Lung (tissue), 12 donors: ENCODE data around the gene TNK2. TPM values are rescaled to one million over a fixed set of nuclear protein-coding genes. Genes with fewer than 3 reads are reported as not detected.

Source experiments
- ATAC-seq: fragments of 200-7000 bp; cut with Tn5 transposase; one replicate; pipeline ENCODE4 v1.9.1; 2020; ENCODE audit warnings: moderate number of reproducible peaks; ENCODE audit not compliant: insufficient read depth, low FRiP score
- DNase-seq, 3 donors: peaks; one replicate each; pipeline ENCODE4 v3.0.0-alpha.2; 2013 to 2017
- H3K27ac ChIP-seq, 2 donors: one replicate each; pipeline ENCODE4 v1.5.1; 2013; ENCODE audit warnings: mild to moderate bottlenecking in 2 of 2, moderate library complexity in 2 of 2, control low read depth in 1 of 2, inconsistent platforms in 1 of 2, low read depth in 1 of 2, low read length in 1 of 2
- H3K27me3 ChIP-seq, 3 donors: one replicate each; pipeline ENCODE4 v1.5.1; 2013; ENCODE audit warnings: low read length in 2 of 3; ENCODE audit not compliant: control insufficient read depth in 3 of 3, insufficient read depth in 3 of 3
- H3K36me3 ChIP-seq, 4 donors: one replicate each; pipeline ENCODE4 v1.5.1; 2013; ENCODE audit warnings: low read length in 4 of 4, mild to moderate bottlenecking in 1 of 4, moderate library complexity in 1 of 4; ENCODE audit not compliant: control insufficient read depth in 4 of 4, insufficient read depth in 4 of 4
- H3K4me1 ChIP-seq, 5 donors: one replicate each; pipeline ENCODE4 v1.5.1; 2013; ENCODE audit warnings: low read length in 5 of 5, mild to moderate bottlenecking in 2 of 5, moderate library complexity in 1 of 5; ENCODE audit not compliant: control insufficient read depth in 5 of 5, insufficient read depth in 5 of 5
- H3K4me3 ChIP-seq: one replicate; pipeline ENCODE4 v1.5.1; 2013; ENCODE audit warnings: mild to moderate bottlenecking, control low read depth, moderate library complexity
- H3K9ac ChIP-seq, 2 donors: one replicate each; pipeline ENCODE4 v1.5.1; 2013; ENCODE audit warnings: low read length in 2 of 2, control low read depth in 1 of 2; ENCODE audit not compliant: insufficient read depth in 1 of 2
- H3K9me3 ChIP-seq, 4 donors: one replicate each; pipeline ENCODE4 v1.5.1; 2013; ENCODE audit warnings: low read length in 3 of 4, mild to moderate bottlenecking in 1 of 4, moderate library complexity in 1 of 4; ENCODE audit not compliant: control insufficient read depth in 4 of 4, insufficient read depth in 3 of 4
- CTCF ChIP-seq: IDR thresholded peaks from 2 replicates; pipeline ENCODE4 v1.5.1; 2012; ENCODE audit warnings: mild to moderate bottlenecking; ENCODE audit errors: control extremely low read depth, extremely low read depth
- WGBS, 2 donors: extraction: QIAGEN DNeasy Blood & Tissue Kit; methylation state at CpG; one replicate each; pipeline ENCODE4 v1.1.7; 2013; 5-methylcytosine and 5-hydroxymethylcytosine counted together
- polyA plus RNA-seq, 2 donors: library from polyadenylated mRNA; stranded (reverse); fragments of 200-250 nt; gene quantifications; one replicate each; pipeline ENCODE4 v1.2.1, GENCODE V29; 2013
- total RNA-seq, 2 donors: library from RNA; depleted of rRNA in 1 of 2; stranded (reverse); fragments of >200 nt in 1 of 2; gene quantifications; one replicate each; pipeline ENCODE4 v1.2.1, GENCODE V29; 2014 to 2021
- donor health status: control.
- donor health status: control.
- donor health status: Bipolar disorder and iron deficiency.
- donor health status: healthy.
- donor health status: DM: yes; HTN: yes; CAD: no.

TNK2 gene
- total and polyA plus RNA-seq, 4 donors = 15.0 to 63.5 (median 35.6) TPM

GRCh38 chr3:195889870-195890295 lies 18.5 kb downstream of the TNK2 start:
- no peak overlapping the region for H3K27ac ChIP-seq
- peaks cover 0 to 5% (median 4%) of the 10 kb centered on the region in 4 donors for H3K36me3 ChIP-seq
- H3K9ac ChIP-seq = no peak overlapping the region
- DNase-seq (peak in 1 of 3 donors; percentile 41), ATAC-seq (no peak)
- no peaks in the 10 kb centered on the region for H3K9me3 ChIP-seq
- H3K4me1 ChIP-seq = peaks cover 3 to 58% (median 33%) of the 10 kb centered on the region in 5 donors
- H3K4me3 ChIP-seq = no peak overlapping the region
- no peaks in the 10 kb centered on the region for H3K27me3 ChIP-seq
- no peak for TF ChIP-seq CTCF
- 55 to 66% methylated on average over 8 of the region's 8 CpGs for WGBS, 2 donors

DNA sequence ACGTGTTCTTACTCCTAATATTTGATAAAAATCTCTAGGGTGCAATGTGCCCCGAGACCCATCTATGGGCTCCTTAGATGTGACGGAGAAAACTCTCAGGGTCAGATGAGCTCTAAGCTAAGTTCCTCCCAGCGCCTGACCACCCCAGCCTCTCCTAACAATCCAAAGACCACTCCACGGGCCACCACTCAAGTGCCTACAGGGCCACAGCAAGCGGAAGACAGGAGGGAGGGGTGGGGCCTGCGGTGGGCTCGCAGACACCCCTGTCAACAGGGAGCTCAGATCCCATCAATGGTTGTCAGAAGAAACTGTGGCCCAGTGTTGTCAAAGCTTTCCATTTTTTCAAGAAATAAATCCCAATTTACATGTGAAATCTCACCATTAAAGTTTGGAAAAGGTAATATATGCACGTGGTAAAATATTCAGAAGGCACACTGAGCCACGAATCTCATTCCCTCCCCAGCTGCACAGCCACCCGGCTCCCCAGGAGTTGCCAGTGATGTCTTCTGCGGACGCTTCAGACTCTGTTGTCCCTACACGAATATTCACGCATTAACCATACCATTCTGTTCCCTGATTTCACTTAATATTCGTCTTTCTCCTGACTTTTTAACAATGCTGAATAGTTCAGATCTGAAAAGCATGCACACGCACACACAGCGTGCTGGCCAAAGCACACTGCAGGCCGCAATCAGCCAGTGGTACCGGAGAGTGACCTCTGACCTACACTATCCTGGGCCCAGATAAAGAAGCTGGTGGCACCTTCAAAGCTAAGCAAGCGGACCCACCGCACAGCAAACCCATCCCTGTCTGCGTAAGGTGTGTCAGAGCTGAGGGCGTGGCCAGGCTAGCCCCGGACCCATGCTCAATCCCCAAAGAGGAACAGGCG lies 19.1 kb downstream of the TNK2 start:
- Histone ChIP-seq H3K4me1 (peaks cover 3 to 57% (median 32%) of the 10 kb centered on the region in 5 donors), H3K27ac (no peak overlapping the region), H3K27me3 (no peaks in the 10 kb centered on the region), H3K36me3 (peaks cover 0 to 8% (median 7%) of the 10 kb centered on the region in 4 donors), H3K9ac (no peak overlapping the region), H3K9me3 (no peaks in the 10 kb centered on the region), H3K4me3 (no peak overlapping the region)
- DNase-seq (no peak), ATAC-seq (no peak)
- WGBS, 2 donors = 90% methylated on average over 26 of the region's 26 CpGs
- no peak for TF ChIP-seq CTCF

DNA sequence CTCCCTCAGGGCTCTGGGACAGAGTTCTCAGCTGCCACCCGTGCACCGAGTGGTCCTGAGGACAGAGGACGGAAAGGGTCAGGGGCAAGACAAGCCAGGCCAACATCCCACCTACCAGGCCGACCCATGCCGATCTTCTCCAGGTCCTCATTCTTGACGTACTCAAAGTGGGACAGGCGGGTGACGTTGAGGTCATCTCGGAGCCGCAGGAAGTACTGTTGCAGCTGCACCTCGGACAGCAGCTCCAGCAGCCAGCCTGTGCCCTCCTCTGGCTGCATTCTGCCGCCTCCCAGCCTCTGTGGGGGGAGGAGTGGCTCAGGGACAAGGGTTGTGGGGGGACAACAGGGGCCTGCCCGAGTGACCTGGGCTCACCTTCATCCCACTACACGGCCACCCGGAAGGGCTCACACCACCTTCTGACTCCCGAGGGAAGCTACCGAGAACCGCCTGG lies 20.0 kb downstream of the TNK2 start:
- no peaks in the 10 kb centered on the region for H3K27me3 ChIP-seq
- TF ChIP-seq CTCF = no peak
- H3K4me1 ChIP-seq = peaks cover 3 to 48% (median 28%) of the 10 kb centered on the region in 5 donors
- peaks cover 0 to 11% (median 9%) of the 10 kb centered on the region in 4 donors for H3K36me3 ChIP-seq
- no peak overlapping the region for H3K9ac ChIP-seq
- no peaks in the 10 kb centered on the region for H3K9me3 ChIP-seq
- no peak for ATAC-seq
- 87 to 91% methylated on average over 18 of the region's 18 CpGs for WGBS, 2 donors
- no peak for DNase-seq
- no peak overlapping the region for H3K27ac ChIP-seq
- H3K4me3 ChIP-seq = no peak overlapping the region
